GM19193 (cell line): Measurements from ENCODE around the gene FRS2.

Experiments used
- POLR2A ChIP-seq: IDR thresholded peaks from 4 replicates; pipeline ENCODE4 v1.6.1; 2011; ENCODE audit not compliant: insufficient read depth, insufficient read length; ENCODE audit errors: extremely low read depth

The FRS2 gene

DNA sequence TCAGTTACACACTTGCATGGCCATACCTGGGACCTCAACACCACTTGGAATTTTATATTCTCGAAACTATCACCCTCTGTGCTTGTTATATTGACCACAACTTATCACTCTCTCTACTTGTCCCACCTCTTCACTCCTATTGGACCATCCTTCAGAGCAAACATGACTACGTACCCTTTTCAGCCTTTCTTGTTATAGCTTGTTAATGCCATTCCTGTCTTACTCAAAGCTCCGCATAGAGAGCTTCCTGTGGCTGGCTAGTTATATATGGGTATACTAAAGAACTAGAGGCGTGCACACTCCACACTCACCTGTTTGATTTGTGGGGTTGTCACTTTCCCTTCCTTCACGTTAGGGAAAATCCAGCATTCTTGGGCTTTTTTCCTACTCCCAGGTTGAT is 26.3 kb upstream of the FRS2 start:
- TF ChIP-seq POLR2A: no peak

DNA sequence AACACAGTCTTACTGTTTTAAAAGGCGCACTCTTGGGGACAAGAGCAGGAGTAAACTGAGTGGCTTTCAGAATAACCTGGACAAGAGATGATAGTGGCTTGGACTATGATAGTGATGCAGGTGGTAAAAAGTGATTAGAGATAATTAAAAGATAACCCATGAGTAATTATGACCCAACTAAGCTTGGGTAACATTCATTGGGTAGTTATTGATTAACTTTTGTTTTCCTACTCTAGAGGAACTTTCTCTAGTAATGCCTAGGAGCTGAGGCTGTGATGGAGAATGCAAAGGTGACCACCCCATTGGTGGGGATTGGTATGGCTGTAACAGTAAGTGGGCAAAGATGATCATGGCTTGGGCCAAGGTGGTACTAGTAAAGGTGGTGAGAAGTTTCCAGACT is 22.3 kb upstream of the FRS2 start:
- TF ChIP-seq POLR2A: no peak

DNA sequence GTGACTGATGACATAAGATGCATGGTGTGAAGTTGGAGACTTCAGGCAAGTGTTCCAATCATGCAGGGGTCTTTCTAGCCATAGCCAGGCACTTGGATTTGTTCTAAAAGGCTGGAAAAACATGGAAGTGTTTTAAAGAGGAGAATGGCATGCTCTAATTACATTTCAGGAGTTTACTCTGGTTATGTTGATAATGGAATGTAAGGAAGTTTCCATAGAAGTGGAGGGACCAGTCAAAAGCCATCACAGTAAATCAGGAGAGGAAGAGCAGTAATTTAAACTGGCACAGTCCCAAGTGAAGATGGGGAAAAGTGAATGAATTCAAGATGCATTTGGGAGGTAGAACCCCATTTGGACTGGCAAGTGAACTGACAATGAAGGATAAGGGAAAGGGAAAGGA is 13.9 kb upstream of the FRS2 start:
- no peak for TF ChIP-seq POLR2A

DNA sequence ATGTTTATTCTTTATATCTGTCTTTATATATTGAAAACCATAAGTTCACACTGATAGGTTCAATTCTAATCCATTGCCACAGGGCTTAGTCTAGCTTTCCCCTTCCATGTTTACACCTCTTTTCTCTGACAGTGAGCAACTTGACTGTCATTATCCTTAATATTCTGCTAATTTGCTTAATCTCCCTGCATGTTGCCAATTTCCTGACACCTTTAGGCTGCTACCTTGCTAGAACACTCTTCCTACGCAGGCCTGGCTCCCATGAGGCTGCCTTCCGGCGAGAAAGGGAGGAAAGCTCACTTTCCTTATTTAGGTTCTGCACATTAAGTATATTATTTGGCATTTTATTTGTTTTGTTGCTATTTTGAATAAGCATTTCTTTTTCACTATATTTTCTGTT is 12.8 kb upstream of the FRS2 start:
- TF ChIP-seq POLR2A: no peak

DNA sequence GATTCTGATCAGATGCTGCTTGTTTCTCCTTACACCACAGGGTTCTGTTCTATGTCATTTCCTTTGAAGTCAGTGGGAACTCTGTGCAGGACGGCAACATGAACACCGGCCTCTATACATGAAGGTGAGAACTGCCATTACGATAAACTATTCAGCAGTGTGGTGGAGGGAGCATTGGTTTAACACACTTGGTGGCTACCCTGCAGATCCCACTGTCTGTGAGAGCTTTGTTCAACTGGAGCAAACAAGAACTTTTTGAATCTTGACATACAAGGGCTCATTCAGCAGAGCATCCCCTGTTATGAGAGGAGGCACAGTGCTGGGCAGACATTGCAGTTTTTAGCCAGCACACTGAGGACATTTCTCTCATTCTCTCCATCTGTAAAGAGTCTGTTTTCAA is 10.7 kb upstream of the FRS2 start:
- no peak for TF ChIP-seq POLR2A

DNA sequence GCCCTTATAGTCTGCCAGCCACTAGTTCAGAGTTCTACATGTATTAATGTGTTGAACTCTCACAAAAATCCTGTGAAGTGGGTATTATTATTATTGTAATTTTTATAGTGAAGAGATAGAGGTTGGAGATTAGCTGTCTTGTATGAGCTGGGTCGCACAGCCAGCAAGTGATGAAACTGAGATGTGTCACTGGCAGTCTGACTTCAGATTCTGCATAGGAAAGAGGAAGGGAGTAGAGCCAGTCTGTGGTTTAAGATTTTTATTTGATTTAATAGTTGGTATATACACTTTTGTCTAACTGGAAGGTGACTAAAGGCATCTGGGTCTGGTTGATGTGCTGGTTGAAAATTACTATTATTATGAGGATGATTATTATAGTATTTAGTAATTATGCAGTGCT is 5.8 kb upstream of the FRS2 start:
- TF ChIP-seq POLR2A: no peak

DNA sequence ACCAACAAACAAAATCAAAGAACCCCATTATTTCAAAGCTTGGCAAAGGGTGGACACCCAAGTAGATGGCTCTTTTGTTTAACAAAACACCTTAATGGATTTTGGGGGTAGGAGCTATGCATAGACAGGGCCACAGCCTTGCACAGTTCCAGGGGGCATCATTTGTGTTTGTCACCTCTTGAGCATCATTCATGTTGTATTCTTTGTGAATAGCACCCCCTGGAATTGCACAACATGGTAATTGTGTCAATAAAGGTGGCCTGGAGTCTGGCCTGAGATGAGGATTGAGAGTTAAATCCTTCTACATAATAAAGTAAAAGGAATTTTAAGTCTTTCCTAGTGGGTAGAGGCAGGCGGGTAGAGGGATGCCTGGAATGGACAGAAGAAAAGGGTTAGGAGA is 3.3 kb upstream of the FRS2 start:
- no peak for TF ChIP-seq POLR2A

DNA sequence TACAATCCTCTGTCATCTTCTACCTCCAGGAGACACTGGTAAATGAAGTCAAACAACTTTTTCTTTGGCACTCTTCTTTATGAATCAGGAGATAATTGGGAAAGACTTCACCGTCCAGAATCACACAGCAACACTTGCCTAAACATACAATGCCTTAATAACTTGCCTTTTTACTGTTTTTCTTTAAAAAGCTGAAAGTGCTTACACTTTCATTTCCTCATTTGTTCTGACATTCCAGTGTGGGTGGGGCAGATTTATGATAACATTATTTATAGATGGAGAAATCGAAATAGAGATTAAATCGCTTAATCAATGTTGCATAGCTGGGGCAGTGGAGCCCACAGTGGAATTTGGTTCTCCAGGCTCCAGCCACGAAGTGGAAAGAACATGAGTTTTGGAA is 2.8 kb upstream of the FRS2 start:
- no peak for TF ChIP-seq POLR2A

DNA sequence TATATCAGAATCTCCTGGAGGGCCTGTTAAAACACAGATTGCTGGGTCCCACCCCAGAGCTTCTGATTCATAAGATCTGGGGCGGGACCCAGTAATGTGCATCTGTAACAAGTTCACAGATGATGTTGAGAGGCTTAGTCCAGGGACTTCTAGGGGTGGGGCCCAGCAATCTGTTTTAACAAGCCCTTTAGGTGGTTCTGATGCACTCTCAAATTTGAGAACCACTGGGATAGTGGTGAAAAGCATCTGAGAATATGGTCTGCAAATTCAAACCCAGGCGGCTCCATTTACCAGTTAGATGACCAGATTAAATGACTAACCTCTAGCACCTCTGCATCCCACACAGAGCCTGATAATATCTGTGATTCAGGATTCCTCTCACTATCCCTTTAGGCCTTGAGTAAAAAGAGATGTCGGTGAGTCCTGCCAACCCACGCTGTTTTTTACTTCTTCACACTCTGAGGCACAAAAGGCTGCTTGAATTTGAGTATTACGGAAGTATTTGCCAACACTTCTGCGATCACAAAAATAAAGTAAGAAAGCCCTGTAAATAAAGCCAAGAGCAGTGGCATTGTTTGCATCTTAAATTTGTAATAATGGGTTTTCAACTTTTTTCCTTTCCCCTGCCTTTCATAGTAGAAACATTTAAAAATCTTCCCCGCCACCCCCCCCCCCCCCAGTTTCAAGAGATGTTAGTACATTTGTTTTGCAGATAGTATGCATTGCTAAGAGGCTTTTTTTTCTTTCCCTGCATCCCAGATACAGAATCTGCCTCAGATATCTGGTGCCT is 1.8 kb upstream of the FRS2 start:
- TF ChIP-seq POLR2A: no peak

DNA sequence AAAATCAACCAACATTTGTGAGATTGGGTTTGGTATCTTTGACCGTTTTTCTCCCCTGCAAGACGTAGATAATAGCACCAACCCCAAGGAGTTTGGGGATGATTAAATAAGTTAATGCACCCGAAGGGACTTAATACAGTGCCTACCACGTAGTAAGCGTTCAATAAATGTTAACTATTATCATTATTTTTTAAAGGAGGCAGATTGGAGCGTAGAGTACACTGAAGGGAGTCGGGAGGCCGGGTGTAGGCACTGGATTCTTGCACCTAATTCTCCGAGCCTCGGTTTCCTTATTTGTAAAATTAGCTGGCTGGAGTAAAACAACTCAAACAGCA is 367 bp upstream of the FRS2 start:
- no peak for TF ChIP-seq POLR2A

DNA sequence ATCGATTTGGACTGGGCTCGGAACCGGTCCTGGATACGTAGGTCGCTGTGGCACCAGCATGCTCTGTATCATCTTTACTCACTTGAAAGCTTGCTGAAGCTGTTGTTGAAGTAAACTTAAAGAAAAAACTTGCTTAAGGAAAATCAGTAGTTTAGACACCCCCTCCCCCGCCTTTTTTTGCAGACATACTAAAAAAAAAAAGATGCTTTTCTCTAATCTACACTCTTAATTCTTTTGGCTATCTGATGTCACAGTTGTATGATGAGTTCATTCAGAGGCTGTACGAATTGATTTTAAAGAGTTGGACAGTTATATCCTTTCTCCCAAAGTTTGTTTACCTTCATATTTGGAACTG is 865 bp downstream of the FRS2 start:
- TF ChIP-seq POLR2A: no peak

DNA sequence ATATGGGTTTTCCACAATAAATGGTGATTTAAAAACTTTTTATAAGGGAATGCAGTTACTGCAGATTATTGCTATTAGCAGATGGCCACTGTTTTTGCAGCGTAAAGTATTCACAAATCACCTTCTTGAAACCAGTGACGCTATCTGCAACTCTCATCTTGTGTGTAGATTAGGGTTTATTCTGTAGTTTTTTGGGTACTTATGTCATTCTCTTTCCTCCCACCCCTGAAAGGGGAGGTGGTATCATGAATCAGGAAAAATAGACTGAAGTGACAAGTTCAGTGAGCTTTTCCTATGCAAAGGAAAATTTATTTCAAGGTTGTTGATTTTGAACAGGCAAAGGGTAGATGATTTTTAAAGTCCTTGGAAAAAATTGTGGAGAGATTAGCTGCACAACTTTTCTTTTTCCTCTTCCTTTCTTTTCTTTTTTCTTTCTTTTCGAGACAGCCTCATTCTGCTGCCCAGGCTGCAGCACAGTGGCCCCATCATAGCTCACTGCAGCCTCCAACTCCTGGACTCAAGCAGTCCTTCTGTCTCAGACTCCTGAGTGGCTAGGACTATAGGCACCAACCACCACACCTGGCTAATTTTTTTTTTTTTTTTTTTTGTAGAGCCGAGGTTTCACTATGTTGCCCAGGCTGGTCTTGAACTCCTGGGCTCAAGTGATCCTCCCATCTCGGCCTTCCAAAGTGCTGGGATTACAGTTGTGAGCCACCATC is 1.6 kb downstream of the FRS2 start:
- TF ChIP-seq POLR2A: no peak

DNA sequence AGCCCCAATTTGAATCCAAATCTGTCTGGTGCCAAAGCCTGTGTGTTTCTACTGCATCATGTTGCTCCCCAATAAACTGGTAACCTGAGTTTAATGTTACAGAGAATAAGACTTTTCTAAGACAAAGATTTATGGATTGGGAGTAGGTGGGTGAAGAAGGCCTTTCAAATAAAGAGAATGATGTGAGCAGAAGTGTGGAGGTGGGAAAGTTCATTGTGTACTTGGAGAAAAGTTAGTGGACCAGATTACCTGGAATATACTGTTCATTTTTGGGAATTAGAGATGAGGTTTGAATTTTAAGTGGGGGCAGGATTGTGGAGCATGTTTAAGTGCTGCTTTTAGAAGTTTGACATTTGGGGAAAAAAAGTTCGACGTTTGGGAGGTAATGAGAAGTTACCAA is 3.1 kb downstream of the FRS2 start:
- TF ChIP-seq POLR2A: no peak

DNA sequence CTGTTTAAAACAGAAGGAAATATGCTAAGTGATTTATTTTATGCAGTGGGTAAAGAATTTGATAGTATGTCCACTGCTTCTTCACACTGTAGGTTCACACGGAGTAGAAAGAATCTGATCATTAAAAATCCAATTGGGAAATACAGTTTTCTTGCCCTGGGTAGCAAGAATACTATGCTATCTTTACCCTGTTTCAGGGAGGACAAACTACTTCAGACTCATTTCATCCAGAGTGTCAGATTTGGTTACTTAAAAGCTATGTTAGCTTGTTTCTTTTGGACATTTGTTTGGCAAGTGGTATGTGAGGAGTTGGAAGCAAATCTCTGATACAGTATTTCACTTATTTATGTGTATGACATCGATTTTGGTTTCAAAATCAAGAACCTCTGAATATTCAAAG is 4.3 kb downstream of the FRS2 start:
- TF ChIP-seq POLR2A: no peak

DNA sequence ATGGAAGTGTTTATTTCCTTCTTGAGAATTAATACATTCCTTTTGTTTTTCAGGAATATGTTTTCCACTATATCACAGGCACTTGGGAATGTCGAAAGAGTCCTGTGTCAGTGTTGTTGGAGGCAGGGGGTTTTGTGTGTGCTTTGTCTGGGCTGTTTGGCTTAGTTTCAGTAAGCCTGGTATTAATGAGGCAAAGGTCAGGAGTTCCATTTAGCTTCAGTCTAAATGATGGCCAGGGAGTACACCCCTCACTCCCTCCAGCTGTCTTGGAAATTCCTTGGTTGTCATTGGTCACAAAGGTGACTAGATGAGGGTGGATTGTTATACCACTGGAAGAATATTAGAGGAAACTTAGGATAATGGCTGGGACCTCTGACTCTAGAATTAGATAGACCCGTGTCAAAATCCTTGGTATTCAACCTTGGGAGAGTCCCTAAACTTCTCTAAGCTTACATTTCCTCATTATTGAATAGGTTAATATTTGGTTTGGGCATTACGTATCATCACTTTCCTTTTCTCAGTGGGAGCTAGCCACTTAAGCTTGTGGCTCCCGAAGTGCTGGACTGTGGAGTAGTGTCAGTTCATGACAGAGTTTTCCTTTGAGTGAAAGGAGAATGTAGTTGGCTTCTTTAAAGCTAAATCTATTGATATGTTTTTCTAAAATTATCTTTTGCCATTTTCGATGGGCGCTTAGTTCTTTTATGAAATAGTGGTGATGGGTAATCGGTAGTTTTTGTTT is 5.2 kb downstream of the FRS2 start:
- no peak for TF ChIP-seq POLR2A

DNA sequence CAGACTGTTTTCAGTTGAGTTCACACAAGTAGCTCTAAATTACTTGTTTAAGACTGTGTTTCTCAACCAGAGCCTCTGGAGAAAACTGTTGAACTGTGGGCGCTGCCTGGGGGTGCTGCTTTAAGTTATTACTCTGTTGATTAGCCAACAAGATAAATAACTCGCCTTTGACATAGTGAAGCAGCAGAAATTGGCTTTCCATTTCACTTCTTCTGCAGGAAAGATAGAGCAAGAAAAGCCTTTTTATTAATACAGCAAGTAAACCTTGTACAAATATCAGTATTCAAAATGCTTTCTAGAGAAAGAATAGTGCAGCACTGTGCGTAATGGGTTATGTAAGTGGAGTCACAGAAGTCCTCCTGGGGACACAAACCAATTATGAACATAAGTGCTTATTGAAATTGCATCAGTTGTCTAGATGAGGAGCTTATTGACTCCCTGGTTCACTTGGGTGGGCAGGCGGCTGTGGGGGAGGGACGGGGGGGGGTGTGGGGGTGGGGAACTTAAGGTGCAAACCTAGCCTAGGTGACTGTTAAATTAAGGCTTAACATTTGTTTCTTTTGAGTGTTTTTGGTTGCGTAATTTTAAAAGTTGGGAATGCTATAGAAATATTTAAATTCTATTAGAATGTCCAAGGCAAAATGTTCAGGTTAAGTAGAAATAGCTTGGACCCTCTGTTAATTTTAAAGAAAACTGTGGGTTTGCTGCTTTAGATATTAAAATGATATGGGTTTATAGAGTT is 6.3 kb downstream of the FRS2 start:
- no peak for TF ChIP-seq POLR2A

DNA sequence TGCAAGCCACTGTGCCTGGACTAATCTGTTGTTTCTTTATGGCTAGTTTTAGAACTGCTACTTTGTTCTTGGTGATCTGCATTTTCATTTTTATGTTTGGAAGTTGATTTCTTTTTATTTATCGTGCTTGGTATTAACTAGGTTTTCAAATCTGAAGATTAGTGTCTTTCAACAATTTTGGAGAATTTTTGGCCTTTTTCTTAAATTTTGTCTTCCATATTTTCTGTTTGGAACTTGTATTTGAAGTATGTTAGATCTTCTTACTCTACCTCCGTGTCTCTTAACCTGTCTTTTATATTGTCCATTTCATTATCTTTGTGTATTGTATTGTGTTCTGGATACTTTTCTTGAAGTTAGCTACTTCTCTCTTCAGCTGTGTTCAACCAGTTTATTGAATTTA is 9.5 kb downstream of the FRS2 start:
- TF ChIP-seq POLR2A: no peak
